ENCODE results near the gene NPS.

Gene NPS, protein sequence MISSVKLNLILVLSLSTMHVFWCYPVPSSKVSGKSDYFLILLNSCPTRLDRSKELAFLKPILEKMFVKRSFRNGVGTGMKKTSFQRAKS

GRCh38 chr10:127549009-127549408 lies at the start of gene NPS:
TSS of gene NPS (plus strand) at chr10:127549309. CDS start at chr10:127549369, 60 bp downstream.
- DNase-seq, result no peak

DNA sequence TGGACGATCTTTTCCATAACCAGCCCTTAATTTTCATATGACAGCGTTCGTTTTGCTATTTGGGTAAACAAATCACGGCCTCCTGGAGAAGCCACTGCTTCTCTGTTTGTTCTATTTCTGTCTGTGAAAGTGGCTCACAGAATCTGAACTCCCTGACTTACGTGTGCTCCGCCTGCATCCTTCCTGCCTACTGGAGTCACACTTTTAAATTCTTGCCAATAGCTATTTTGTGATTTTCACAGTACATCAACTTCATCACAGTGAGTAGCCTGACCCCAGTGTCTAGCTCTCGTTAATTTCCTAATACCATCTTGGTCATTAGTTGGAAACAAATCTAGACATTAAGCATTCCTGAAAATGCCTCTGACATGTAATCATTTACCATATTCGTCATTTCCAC lies 49.0 kb upstream of the NPS start:
- DNase-seq, result no peak

GRCh38 chr10:127506094-127506493 lies 43.0 kb upstream of the NPS start:
- no peak for DNase-seq

- DNase-seq, result no peak
These were observed 26.8 kb upstream of the NPS start for GRCh38 chr10:127522298-127522697.

DNA sequence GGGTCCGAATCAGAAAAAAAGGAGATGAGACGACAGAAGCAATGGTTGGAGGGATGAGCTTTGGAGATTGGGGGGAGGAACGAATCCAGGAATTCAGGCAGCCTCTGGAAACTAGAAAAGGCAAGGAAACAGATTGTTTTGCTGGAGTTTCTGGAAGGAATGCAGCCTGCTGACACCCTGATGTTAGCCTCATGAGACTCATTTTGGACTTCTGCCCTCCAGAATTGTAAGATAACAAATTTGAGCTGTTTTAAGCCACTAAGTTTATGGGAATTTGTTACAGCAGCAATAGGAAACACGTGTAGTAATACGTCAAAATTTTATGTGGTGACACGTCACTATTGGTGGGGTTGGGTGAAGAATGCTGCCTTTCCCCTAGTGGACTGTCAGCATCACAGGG lies 25.6 kb upstream of the NPS start:
- no peak for DNase-seq

GRCh38 chr10:127524229-127524628 lies 24.9 kb upstream of the NPS start:
- DNase-seq, result no peak

DNA sequence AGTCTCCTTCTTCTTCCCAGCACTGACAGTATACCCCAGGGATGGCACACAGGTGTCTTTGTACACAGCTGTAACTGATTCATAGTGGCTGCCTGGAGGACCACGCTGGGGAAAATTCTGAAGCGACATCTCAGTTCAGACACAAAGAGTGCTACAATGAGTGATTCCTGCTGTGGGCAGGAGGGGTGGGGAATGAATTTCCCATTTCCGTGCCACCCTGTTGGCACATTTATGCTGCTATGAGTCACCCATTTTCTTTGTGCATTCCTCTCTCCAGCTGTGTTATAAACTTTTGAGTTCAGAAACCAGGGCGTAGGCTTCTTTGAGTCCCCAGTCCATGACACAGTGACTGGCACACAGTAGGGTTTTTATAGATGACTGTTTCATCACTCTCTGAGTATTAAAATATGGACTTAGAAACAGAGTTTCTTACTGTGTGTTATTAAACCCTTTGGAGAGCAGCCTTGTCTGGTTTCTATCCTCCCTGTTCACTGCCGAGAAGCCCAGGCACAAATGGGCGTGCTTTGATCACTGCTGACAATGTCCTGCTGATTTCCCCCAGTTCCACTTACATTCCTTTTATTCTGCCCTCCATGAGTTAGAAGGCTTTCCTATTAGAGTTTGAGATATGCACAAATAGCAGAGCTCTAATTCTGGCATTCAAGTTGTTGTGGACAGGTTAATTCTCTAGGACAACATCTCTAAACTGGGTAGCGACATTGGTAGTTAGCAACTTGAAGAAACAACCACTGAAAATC lies 24.0 kb upstream of the NPS start:
- no peak for DNase-seq

GRCh38 chr10:127525686-127526085 lies 23.4 kb upstream of the NPS start:
- DNase-seq, result no peak

GRCh38 chr10:127526161-127526560 lies 22.9 kb upstream of the NPS start:
- DNase-seq, result no peak

DNA sequence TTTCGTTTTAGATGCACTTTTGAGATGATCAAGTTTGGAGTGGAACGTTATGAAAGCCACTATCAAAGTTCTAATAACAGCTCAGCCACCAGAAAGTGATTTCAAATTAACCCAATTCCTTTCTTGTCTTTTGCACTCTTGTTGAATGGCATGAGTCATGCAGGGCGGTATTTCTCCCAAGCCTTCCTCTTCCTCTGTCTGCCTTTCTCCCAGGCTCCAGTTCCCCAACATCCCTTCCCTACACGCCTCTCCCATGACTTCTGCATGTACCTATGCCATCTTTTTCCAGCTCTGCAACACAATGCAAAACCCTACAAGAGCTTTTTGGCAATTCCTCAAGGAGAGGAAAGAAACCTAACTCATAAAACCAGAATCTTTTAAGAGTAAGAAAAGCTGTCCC lies 21.8 kb upstream of the NPS start:
- DNase-seq, result no peak

DNA sequence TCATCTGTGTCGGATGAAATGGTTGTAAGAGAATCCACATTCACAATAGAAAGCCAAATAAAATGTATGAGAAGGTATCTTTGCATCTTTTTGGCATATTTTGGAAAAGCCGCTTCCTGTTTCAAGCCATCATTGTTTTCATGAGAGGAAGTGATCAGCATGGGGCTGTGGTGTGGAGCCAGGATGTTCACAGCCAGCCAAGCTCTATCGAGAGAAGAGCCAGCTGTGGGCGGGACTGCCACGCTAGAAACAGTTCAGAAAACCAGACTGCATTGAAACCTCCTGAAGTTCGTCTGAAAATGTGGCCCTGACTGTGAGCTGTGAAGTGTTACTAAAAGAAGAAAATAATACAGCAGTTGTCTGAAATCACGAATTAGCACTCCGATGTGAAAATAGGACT lies 21.2 kb upstream of the NPS start:
- no peak for DNase-seq

GRCh38 chr10:127532193-127532592 lies 16.9 kb upstream of the NPS start:
- no peak for DNase-seq

- no peak for DNase-seq
These were observed 16.4 kb upstream of the NPS start for GRCh38 chr10:127532659-127533058.

GRCh38 chr10:127534074-127534473 lies 15.0 kb upstream of the NPS start:
- no peak for DNase-seq

DNA sequence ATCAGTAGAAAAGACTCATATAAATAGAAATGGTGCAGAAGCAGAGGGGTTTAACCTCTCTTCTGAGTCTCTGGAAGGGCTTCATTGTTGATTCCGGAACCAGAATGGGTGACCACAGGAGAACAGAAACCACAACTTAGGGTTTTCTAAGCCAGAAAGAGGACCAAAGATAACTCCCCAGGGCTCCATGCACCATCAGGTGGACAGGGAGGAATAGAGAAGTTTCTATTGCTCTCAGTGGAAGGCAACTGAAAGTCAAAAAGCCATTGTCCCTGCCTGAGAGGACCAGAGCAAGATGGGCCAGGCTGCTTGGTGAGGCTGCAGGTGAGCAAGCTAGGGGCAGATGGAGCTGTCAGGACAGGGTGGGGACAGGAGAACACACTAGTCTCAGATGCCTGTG lies 14.6 kb upstream of the NPS start:
- no peak for DNase-seq

DNA sequence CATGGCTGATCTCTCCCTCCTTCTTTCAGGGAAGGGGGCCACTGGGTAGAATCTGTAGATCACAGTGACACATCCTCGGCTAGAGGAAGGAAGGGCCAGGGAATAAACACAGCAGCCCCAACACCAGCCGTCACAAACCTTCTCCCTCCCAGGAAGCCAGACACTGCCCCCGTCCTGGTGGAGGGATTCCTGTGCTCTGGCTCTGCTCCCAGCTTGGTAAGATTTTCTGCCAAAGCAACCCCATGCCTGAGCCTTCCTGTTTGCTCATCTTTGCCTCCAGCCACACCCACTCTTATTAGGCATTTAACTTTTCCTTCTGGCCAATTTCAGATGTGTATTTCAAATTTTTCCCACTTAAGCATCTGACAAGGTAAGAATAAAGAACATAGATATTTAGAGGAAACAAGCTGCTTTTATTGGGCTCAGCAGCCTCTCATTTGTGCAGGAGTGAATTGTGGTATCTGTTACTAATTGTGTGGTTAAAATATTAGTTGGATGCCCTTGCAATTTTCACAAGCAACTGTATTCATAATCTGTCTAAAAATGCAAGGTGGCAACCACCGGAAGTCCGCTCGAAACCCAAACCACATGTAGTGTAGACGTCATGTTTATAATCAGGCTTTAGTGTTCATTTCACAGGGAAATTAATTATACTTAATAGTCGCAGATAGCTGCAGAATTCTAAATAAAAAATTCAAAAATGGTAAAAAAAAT lies 13.2 kb upstream of the NPS start:
- no peak for DNase-seq

DNA sequence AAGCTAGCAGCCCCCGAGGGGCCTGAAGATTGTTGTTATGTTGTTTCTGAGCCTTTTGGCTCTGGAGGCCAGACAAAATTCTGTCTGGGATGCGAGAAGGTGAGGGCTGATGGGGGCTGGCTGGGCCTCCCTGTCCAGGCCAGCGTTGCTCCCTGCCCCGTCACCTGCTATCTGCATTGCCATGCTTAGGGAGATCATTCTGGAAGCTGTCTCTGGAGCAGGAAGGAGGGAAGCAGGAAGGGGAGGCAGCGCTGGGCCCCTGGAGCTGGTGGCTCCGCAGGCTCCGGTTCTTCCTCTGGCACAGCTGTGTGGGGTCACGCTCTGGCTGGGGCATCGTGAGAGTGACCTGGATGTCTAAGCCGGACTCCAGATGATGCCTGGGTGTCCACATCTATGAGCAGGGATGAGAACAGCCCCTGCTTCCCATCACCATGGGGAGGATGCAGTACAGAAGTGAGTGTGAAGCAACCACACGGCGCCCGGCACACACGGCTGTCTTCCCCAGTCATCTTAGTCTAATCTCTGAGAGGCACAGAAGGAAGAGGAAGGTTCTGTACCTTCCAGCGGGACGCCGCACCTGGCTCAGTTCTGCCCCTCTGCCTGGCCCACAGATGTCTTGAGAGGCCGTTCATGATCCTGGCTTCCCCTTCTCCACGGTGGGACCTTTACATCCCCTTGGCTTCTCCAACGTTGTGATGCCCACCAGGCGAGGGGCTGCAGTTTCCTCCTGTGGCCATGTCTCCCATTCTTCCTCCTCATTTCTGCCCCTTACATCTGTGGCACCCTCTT lies 11.9 kb upstream of the NPS start:
- no peak for DNase-seq

- DNase-seq, result no peak
These were observed 11.2 kb upstream of the NPS start for GRCh38 chr10:127537924-127538323.

DNA sequence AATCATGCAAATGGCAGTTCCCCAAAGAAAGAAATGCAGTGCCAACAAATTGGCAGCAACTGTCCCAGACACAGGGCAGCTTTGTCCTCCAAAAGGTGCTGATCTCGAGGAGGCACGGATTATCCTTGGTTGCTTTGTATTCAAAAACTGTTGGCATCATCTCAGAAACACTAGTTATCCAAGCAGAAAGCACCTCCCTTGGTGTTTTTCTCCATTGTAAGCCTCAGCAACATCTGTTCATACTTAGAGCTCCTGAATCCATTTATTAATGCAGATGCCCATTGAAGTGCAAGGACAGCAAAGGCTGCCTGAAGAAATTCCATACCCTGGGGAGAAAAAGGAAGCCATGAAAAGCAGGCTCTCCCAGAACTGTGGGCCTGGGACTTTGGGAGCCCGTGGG lies 1.1 kb upstream of the NPS start:
- no peak for DNase-seq

DNA sequence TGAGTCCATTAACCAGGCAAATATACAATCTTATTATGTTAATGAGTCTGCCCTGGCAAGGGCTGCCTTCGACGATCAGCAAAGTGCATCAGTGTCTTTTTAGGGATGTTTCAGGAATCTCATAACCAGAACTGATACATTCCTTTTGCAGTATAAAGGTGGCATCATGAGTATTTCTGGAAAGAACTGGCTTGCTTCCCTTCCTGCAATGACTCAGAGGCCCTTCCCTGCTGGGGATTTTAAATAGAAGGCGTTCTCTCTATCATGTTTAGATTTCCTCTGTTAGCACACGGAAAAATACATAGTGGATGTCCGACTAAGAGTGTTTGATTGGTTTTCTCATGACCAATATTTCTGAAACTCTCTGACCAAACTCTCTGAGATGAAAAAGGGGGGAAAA lies 1.8 kb downstream of the NPS start:
- no peak for DNase-seq

- DNase-seq, result no peak
These were observed 3.3 kb downstream of the NPS start for GRCh38 chr10:127552446-127552845.

- DNase-seq, result no peak
These were observed 4.3 kb downstream of the NPS start for GRCh38 chr10:127553417-127553816.

GRCh38 chr10:127556916-127557315 lies 7.8 kb downstream of the NPS start:
- no peak for DNase-seq

GRCh38 chr10:127561647-127562046 lies 12.5 kb downstream of the NPS start:
- no peak for DNase-seq

Data from NCI-H187 (cell line).